ENCODE data around the gene CD274.
A peak's percentile ranks its signal among the peaks of the same experiment; 100 is the strongest.

Gene CD274

GRCh38 chr9:5502553-5502952 lies 52.2 kb downstream of the CD274 start:
- no peak for DNase-seq

GRCh38 chr9:5509573-5509972 lies 59.2 kb downstream of the CD274 start:
- no peak for DNase-seq

GRCh38 chr9:5510360-5510931 lies 60.1 kb downstream of the CD274 start, which contains the start of gene PDCD1LG2:
PDCD1LG2 (plus strand) TSS chr9:5510531; CDS start chr9:5522547, 12,016 bp downstream.
- peak; percentile 72 for DNase-seq

GRCh38 chr9:5510989-5511388 lies 60.6 kb downstream of the CD274 start:
- no peak for DNase-seq

- DNase-seq, result no peak
Observed at GRCh38 chr9:5511476-5511875, 61.1 kb downstream of the CD274 start.

- no peak for DNase-seq
Observed at GRCh38 chr9:5511935-5512580, 61.7 kb downstream of the CD274 start.

- DNase-seq, result no peak
Observed at GRCh38 chr9:5512658-5513452, 62.5 kb downstream of the CD274 start.

- DNase-seq, result no peak
Observed at GRCh38 chr9:5513966-5514616, 63.7 kb downstream of the CD274 start.

GRCh38 chr9:5514617-5515260 lies 64.4 kb downstream of the CD274 start:
- DNase-seq, result no peak

- DNase-seq, result no peak
Observed at GRCh38 chr9:5515261-5515650, 64.9 kb downstream of the CD274 start.

- no peak for DNase-seq
Observed at GRCh38 chr9:5516453-5517220, 66.3 kb downstream of the CD274 start.

GRCh38 chr9:5518171-5518936 lies 68.0 kb downstream of the CD274 start:
- no peak for DNase-seq

GRCh38 chr9:5518937-5519319 lies 68.6 kb downstream of the CD274 start:
- DNase-seq, result peak; percentile 19
